ENCODE results near the gene GCK. TPM values are rescaled to one million over a fixed set of nuclear protein-coding genes. Genes with fewer than 3 reads are reported as not detected.

The GCK gene
- polyA plus RNA-seq, 3 donors, result 0.56 to 1.4 (median 0.64) TPM

DNA sequence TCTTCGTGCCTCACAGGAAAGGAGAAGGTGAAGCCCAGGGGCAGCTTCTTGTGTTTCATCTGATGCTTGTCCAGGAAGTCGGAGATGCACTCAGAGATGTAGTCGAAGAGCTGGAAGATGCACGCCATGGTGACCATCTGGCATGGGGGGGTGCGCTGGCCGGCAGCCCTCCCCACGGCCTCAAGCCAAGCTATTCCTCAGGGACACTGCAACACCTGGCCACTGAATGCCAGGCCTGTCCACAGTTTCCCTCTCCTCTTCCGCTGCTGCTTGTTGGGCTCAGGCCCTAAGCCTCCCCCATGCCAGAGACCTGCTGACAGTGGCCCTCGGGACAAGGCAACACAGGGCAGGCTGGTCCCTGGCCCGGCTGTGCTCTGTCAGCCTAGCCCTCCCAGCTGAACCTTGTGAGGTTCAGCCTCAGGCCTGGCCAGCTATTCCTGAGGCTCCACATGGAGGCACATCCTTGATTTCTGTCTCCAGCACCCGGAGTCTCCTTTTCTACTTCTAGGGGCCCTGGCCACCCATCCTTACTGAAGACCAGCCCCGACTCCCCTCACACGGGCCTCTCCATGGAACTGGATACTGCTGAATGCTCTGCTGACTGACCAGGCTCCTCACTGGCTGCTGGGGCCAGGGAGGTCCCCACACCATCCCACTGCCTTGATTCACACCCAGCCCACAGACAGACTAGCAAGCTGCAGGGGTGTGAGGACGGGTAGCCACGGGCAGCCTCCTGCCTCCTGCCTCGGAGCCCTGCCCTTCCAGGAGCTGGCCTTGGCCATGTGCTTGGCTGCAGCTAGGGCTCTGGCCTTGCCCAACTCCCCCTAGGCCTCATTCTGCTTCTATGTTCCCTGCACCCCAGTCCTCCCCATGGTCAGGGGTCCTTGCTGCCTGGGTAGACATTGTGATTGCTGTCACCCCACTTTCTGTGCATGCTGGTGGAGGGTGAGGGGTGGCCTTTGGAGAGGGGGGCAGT, 38.0 kb downstream of the GCK start:
- no peak overlapping the region for H3K27ac ChIP-seq (ENCODE audit: low read depth, low read length)
- 87 to 89% (median 89%) methylated on average over 16 of the region's 16 CpGs for WGBS, 3 donors

DNA sequence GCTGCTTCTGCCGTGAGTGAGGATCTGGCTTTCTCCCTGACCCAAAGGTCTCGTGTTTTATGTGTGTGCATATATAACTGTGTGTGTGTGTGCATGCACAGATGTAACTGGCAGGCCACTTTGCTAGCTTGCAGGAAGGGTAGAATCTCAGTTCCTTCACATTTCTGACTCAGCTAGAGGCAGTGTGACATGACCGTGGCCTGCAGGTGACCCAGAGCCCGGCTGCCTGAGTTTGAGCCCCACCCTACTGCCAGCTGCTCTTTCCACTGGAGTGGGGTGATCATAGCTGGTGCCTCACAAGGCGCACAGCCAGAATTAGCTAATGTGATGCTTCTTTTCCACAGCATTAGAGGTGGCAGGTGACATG, 38.8 kb downstream of the GCK start:
- H3K27ac ChIP-seq (ENCODE audit: low read depth, low read length), result no peak overlapping the region
- 63 to 77% (median 73%) methylated on average over 5 of the region's 5 CpGs for WGBS, 3 donors

DNA sequence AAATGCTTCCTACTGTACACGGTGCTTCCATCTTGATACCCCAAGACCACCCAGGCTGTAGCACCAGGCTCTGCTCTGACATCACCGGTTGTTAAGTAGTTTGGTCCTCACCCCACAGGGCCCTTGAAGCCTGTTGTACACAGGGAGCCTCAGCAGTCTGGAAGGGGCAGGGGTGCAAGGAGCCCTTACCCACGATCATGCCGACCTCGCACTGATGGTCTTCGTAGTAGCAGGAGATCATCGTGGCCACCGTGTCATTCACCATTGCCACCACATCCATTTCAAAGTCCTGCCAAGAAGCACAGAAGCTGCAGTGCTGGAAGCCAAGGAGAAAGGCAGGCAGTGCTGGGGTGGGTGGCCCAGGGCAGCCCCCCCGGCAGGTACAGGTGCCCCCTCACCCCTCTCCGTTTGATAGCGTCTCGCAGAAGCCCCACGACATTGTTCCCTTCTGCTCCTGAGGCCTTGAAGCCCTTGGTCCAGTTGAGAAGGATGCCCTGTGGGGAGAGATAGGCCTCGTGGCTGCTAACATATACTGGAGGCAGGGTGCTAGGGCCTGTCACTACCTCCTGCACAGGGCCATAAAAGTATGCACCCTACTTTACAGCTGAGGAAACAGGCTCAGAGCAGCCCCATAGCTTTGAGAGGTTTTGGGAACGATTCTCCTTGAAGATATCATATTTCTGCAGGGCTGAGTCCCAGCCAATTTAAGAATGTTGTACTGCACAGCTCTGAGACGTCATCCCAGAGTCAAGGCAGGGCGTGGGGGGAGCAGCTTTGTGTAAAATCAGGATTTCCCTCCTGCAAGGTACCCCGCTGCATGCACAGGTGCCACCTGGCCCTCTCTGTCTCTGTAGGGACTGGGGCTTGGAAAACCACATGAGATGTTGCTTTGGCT, 39.4 kb downstream of the GCK start:
- WGBS, 3 donors, result 81 to 84% (median 83%) methylated on average over 18 of the region's 18 CpGs
- no peak overlapping the region for H3K27ac ChIP-seq (ENCODE audit: low read depth, low read length)

DNA sequence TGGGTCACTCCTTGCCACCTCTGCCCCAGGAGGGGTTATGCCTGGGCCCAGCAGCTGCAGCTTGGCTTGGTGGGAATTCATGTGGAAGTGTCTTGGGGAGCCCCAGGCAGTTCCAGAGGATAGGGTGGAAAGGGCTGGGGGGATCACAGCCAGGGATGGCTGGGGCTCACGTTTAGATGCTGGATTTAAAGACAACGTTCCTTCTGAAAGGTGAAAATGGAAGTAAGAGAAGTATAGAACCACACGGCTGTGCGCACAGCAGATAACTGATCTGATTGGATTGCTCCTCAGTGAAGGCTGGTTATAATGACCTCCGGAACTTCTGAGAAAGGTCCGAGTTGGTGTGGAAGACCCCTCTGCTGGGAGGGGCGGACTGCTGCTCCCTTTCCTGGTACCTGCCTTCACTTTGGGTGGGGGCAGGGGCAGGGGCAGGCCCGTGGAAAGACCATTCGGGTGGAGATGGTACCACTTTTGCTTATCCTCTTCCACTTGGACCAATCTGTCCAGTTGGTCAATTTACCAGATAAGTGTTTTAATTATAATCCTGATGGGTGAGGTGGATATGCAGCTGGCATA, 40.2 kb downstream of the GCK start:
- 85 to 90% (median 87%) methylated on average over 9 of the region's 9 CpGs for WGBS, 3 donors
- no peak overlapping the region for H3K27ac ChIP-seq (ENCODE audit: low read depth, low read length)

DNA sequence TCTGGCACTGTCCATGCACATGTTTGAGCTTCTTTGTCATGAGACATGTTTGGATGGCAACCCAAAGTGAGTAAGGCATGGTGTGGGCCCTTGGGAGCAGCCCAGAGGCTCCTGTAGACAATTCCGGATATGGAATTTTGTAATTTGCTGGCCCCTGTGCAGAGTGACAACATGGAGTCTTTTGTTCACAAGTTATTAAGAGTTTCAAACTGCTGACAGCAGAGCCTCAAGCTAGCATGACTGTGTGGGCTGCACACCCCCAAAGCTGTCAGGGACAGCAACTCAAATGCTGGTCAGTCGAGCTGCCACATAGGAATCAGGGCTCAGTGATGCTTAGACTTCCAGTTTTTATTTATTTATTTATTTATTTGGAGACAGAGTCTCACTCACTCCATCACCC, 41.1 kb downstream of the GCK start:
- 79 to 84% (median 81%) methylated on average over 2 of the region's 2 CpGs for WGBS, 3 donors
- no peak overlapping the region for H3K27ac ChIP-seq (ENCODE audit: low read depth, low read length)

DNA sequence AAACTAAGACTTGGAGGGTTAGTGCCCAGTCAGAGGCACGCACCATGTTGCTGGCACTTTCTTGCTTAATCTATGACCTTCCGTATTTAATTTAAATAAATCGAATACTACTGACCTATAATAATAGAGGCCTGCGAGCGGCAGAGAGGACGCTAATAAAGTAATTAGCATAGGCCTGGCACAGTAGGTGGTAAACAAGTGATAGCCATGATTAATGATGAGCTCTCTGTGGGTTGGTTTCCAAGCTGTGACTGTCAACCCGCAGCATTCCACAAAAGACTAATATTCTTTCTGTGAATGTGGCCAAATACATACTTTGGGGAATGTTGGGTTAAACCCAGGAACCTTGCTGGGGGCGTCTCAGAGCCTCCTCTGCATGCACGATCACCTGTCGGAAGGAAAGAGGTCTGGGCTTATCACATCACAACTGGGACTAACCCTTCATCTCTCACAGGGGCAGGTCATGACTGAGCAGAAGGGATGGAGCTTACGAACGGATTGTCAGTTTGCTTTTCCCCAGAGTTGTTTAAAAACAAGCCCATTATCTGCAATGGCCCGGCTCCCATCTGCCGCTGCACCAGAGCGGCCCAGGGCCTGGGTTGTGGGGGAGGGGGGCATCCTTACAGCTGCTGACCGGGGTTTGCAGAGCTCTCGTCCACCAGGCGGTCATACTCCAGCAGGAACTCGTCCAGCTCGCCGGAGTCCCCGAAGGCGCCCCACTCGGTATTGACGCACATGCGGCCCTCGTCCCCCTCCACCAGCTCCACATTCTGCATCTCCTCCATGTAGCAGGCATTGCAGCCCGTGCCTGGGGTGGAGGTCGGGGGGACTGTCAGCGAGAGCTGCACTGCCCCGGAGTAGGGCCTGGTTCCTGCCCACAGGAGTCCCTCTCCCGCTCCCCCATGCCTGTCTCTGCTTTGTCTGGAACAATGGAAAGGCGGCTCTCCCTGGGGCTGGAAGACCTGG, 41.9 kb downstream of the GCK start:
- no peak overlapping the region for H3K27ac ChIP-seq (ENCODE audit: low read depth, low read length)
- WGBS, 3 donors, result 49 to 70% (median 68%) methylated on average over 33 of the region's 33 CpGs

DNA sequence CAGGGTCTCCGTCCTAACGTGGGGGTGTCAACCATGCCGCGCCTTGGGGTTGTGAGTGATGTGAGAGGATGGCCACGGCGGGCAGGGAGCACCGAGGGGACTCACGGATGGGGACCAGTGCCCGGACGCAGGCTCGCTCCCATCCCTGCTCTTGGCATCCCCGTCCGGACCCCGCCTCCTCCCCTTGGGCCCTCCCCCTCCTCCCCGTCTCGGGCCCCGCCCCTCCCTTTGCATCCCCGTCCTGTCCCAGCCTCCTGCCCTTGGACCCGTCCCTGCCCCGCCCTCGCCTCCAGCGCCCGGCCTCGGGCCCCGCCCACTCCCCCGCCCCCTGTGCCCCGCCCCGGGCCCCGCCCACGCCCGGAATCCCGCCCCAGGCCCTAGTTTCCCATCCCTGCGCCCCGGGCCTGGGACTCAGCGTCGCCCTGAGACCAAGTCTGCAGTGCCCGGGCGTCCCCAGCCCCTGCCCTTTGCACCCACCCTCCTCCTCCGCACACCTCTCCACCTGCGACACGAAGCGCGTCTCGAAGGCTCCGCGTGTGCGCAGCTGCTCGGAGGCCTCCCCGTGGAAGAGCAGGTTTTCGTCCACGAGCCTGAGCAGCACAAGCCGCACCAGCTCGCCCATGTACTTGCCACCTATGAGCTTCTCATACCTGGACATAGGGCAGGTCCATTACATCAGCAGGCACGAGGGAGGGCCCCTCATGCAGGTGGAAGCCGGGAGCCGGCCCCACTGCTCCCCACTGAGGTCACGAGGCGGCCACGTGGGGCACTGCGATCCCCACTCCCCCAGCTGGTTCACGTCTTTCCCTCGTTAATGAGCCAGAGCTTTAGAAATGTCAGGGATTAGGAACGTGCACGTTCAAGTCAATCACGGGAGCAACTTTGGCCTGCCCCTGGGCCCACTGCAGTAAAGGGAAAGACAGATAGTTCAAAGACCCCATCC, 43.0 kb downstream of the GCK start:
- H3K27ac ChIP-seq (ENCODE audit: low read depth, low read length), result no peak overlapping the region
- WGBS, 3 donors, result 14 to 23% (median 16%) methylated on average over 51 to 65 of the region's 65 CpGs

DNA sequence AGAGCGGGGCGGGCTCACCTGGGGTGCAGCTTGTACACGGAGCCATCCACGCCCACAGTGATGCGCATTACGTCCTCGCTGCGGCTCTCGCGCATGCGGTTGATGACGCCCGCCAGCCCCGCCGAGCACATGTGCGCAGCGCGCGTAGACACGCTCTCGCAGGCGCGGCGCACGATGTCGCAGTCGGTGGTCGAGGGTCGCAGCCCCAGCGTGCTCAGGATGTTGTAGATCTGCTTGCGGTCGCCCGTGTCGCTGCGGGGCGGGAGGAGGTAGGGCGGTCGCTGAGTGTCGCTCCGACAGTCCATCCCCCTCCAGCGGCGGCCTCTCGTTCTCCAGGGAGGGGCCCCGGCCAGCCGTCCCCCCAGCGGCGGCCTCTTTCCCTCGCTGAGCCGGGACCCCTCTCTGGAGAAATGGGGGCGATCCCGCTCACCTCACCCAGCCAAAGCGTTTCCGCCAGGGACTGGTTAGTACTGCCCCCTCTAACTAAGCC, 43.7 kb downstream of the GCK start:
- WGBS, 3 donors, result 12 to 17% (median 12%) methylated on average over 41 to 53 of the region's 53 CpGs
- H3K27ac ChIP-seq (ENCODE audit: low read depth, low read length), result no peak overlapping the region

DNA sequence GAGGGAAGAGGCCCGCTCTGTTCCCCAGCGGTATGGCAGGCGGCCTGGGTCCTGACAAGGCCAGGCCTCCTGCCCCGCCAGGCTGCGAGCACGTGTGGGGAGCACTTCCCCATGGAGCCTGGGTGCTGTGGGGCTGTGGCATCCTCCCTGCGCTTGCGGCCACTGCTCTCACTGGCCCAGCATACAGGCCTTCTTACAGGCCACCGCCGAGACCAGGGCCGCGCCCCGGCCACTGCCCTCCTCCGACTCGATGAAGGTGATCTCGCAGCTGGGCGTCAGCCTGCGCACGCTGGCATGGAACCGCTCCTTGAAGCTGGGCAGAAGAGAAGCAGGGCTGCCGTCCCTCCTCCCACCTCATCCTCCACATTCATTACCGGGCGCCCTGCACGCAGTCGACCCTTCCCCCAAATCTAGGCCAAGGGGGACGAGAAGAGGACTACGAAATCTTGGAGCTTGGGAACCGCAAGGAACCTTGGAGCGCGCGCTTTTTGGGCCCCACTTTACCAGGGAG, 44.2 kb downstream of the GCK start:
- 72 to 74% (median 73%) methylated on average over 28 to 31 of the region's 31 CpGs for WGBS, 3 donors

DNA sequence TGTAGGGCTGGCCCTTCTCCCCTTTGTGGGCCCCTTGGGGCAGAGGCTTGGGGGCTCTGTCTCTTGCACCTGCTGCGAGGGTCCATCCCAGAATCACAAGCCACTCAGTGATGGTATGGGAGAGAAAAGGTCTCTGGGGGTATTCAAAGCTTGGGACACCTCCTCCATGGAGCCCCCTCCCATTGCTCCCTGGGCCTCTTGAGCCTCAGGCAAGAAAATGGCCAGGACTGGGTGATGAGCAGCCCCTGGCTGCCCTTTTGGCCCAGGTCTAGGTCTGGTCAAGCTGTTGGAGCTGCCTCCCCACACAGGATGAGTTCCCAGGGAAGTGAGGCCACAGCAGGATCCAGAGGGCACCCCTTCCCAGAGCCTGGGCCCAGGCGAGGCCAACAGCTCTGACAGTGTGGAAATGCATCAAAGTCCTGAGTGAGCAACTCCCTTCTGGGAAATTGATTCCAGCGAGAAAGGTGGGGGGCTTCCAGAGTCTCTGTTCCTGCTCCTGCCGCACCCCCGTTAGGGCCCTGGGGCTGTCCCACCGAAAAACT, 44.7 kb downstream of the GCK start:
- H3K27ac ChIP-seq (ENCODE audit: low read depth, low read length), result no peak overlapping the region
- WGBS, 3 donors, result 90 to 92% (median 91%) methylated on average over 6 of the region's 6 CpGs

More for the DNA sequence above, 44.2 kb downstream of the GCK start:
- no peak overlapping the region for H3K27ac ChIP-seq (ENCODE audit: low read depth, low read length)

DNA sequence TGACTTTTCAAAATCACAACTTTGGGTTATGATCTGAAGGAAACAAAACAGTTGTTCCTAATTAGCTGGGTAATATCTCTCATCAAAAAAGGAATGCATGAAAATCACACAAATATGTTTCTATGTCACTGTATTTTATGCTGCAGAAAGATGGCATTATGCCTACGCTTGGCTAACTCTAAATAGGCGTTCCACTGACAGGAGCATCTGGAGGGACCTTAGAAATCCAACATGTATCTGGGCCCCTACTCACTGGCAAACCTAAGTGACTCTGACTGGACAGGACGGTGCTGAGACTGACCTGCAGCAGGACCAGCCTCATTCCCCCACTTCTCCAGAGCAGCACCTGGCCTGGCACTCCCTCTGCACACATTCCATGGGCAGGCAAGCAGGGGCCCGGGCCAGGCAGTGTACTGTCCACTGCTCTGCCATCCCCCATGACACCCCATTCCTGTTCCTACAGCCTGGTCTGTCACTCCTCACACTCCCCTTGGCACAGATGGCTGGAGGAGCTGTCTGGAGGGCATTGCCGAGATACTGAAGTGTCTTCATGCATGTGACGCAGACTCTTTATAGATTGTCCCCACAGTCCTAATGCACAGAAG, 45.5 kb downstream of the GCK start:
- H3K27ac ChIP-seq (ENCODE audit: low read depth, low read length), result no peak overlapping the region
- WGBS, 3 donors, result 75 to 87% (median 82%) methylated on average over 6 of the region's 6 CpGs

DNA sequence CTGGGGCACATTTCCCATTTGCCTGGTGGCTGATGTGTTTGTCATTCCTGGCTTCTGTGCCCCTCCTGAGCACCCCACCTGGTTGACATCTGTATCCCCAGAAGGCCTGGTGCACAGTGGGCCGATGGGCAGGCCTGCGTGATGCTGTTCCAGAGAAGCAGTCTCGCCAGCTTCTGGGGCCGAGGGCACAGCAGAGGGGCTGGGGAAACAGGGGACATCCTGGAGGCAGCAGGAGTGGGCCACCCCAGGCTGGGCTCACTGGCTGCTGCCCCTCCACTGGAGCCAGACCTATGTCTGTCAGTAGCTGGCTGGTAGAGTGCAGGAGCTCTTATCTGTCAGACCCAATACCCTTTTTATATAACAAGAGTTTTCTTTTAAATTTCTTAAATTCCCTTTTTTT, 47.2 kb downstream of the GCK start:
- 90 to 94% (median 93%) methylated on average over 4 of the region's 4 CpGs for WGBS, 3 donors
- no peak overlapping the region for H3K27ac ChIP-seq (ENCODE audit: low read depth, low read length)

DNA sequence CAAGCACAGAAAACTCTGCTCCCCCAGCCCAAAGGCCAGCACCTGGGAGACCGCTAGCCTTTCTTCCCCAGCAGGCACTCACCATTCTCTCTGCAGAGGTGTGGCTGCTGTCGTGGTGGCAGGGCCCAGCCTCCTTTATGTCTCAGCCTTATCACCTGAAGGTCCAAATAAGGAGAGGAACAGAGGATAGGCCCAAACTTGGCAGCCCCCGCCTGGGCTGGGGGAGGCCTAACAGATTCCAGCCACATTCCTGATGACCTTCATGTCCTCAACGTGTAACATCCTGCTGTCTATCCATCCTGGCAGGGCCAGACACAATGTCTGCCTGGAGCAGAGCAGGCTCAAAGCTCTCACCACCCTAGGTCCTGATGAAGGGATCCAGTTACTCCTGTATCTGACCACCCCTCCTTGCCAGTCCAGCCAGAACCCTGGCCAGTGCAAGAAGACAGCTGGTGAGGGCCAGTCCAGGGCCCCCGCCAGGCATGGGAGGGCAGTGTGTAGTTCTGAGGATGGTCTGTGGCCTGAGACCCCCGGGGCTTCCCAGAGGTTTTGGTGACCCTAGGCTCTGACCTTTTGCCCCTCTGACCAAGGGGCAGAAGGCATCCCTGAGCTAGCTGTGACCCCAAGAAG, 47.9 kb downstream of the GCK start, which contains the start of gene MYL7:
MYL7 (minus strand) TSS at position 112 of the 630 bp plus-strand sequence; CDS start at position 85, 27 bp downstream.
- WGBS, 3 donors, result 77 to 87% (median 87%) methylated on average over 6 of the region's 6 CpGs
- H3K27ac ChIP-seq (ENCODE audit: low read depth, low read length), result no peak within 1 kb of the TSS

DNA sequence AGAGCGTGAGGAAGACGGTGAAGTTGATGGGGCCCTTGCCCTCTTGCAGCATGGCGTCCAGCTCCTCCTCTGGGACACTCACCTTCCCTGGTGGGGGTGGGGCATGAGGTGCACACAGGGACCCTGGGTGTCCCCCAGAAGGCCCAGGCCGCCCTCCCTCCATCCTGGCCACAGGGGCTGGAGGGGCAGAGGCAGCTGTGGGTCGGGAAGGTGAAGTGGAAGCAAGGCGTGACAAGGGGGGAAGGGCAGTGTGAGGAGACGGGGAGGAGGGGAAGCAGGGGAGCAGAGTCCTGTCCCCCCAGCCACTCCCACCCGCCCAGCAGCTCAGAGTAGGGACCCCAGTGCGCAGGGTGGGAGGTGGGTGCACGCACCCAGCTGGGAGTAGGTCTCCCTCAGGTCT, 48.9 kb downstream of the GCK start:
- no peak overlapping the region for H3K27ac ChIP-seq (ENCODE audit: low read depth, low read length)
- 76 to 90% (median 87%) methylated on average over 7 to 10 of the region's 10 CpGs for WGBS, 3 donors

DNA sequence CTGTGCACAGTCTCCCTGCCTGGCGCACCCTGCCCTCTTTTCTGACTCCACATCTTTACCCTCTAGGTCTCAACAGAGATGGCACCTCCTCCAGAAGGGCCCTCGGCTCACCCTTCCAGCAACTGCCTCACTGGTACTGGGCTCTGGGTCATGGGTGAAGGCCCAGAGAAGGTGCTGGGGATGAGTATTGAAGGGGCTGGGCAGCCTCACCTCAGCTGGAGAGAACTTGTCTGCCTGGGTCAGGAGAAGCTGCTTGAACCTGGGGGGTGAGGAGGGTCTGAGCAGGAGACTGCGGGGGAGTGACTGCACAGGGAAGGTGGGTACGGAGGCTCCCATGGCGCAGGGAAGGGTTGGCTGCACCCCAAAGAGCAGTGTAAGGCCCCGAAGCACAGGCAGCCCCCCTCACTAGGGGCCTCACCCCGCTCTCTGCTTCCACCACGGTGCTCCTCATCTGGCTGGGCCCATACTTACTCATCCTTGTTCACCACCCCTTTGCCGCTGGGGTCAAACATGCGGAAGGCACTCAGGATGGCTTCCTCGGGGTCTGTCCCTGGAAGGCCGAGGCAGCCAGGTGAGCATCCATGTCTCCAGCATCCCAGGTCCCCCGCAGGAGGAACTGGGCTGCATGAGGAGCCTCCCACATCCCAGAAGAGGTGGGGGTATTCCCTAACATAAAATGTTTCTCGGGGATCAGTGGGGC, 49.8 kb downstream of the GCK start:
- WGBS, 3 donors, result 87 to 89% (median 88%) methylated on average over 14 of the region's 14 CpGs
- H3K27ac ChIP-seq (ENCODE audit: low read depth, low read length), result no peak overlapping the region

All from adipose tissue (tissue), 3 donors.